ENCODE data around the gene OTUB2. TPM values are rescaled to one million over a fixed set of nuclear protein-coding genes. Genes with fewer than 3 reads are reported as not detected.
A peak's percentile ranks its signal among the peaks of the same experiment; 100 is the strongest.

OTUB2 gene
- total RNA-seq, 1 donor from 2014 or later: 1.7 TPM

DNA sequence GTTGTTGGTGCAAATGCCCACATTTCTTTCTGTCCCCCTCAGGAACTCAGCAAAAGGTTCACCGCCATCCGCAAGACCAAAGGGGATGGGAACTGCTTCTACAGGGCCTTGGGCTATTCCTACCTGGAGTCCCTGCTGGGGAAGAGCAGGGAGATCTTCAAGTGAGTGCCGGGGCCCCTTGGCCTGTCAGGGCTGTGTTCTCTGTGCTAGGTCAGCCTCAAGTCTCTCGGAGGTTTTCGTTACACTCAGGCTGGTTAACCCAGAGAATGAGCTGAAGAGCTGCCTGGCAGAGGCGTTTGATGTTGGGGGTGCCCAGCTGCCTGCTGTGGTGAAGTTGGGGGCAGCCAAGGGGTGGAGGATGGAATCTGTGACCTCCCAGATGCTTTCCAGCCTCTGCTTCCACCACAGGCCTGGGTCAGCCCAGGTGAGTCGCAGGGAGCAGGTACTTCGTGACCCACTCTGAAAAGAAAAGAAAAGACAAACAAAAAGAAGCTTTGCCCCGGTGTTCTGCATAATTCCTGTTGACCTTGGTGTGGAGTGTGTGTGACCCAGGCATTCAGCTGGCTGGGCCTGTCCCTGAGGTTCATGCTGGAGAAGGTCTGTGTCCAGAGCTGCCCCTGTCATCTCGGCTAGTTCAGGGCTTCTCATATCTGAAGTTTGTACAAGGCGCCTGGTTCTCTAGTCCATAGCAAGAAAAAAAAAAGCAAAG is 12.9 kb downstream of the OTUB2 start:
- intact Hi-C loops (cut with DNase I): no loop called here
- Histone ChIP-seq H3K27ac (no peak overlapping the region), H3K4me1 (peaks cover 17% of the 10 kb centered on the region), H3K4me3 (no peak overlapping the region), H3K36me3 (no peaks in the 10 kb centered on the region), H3K9me3 (no peaks in the 10 kb centered on the region), H3K27me3 (no peaks in the 10 kb centered on the region)
- TF ChIP-seq POLR2AphosphoS5 (IDR thresholded peaks at IDR 0.05; ENCODE audit: insufficient read depth in 1 of 2, low read depth in 1 of 2) (no peak), POLR2A (IDR thresholded peaks at IDR 0.05) (no peak)
- TF ChIP-seq, protein P1, sequence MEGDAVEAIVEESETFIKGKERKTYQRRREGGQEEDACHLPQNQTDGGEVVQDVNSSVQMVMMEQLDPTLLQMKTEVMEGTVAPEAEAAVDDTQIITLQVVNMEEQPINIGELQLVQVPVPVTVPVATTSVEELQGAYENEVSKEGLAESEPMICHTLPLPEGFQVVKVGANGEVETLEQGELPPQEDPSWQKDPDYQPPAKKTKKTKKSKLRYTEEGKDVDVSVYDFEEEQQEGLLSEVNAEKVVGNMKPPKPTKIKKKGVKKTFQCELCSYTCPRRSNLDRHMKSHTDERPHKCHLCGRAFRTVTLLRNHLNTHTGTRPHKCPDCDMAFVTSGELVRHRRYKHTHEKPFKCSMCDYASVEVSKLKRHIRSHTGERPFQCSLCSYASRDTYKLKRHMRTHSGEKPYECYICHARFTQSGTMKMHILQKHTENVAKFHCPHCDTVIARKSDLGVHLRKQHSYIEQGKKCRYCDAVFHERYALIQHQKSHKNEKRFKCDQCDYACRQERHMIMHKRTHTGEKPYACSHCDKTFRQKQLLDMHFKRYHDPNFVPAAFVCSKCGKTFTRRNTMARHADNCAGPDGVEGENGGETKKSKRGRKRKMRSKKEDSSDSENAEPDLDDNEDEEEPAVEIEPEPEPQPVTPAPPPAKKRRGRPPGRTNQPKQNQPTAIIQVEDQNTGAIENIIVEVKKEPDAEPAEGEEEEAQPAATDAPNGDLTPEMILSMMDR (IDR thresholded peaks at IDR 0.05): no peak
- no peak for DNase-seq (ENCODE audit: extremely low spot score in 2 of 2)

DNA sequence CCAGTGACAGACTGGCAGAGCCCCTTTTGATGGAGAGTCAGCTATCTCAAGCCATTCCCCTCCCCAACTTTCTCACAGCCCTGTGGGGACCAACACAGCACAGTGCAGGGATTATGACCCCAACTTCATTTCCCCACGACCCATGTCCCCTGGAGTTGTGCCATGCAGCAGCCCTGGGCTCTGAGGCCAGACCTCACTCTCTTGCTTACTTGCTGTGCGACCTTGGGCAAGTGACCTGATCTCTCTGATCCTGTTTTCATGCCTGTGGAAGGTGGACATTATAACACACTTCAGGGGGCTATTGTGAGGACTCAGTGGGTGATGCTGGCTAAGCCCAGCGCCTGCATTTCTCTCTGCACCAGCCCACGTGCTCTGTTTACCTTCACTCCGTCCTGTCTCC is 14.1 kb downstream of the OTUB2 start:
- H3K27ac ChIP-seq: no peak overlapping the region
- DNase-seq (ENCODE audit: extremely low spot score in 2 of 2): no peak
- H3K4me1 ChIP-seq: peaks cover 17% of the 10 kb centered on the region
- intact Hi-C loops (cut with DNase I): no loop called here
- no peaks in the 10 kb centered on the region for H3K9me3 ChIP-seq
- no peak overlapping the region for H3K4me3 ChIP-seq
- TF ChIP-seq POLR2A (IDR thresholded peaks at IDR 0.05): no peak
- TF ChIP-seq, protein P1 (IDR thresholded peaks at IDR 0.05): no peak
- TF ChIP-seq POLR2AphosphoS5 (IDR thresholded peaks at IDR 0.05; ENCODE audit: insufficient read depth in 1 of 2, low read depth in 1 of 2): no peak
- H3K36me3 ChIP-seq: no peaks in the 10 kb centered on the region
- H3K27me3 ChIP-seq: no peaks in the 10 kb centered on the region

DNA sequence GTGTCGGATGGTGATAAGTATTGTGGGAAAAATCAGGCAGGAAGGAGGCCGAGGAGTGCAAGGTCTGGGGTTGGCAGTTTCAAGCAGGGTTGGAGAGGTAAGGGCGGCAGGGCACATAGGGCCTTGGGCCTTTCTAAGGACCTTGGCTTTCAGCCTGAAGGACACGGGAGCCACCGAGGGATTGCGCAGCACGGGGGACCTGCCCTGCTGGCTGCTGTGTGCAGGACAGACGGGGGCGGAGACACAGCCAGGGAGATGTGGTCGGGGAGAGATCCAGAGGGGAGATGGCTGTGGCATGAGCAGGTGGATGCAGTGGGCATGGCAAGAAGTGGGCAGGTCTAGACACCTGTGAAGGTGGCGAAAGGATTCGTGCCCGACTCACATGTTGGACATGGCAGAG is 14.7 kb downstream of the OTUB2 start:
- DNase-seq (ENCODE audit: extremely low spot score in 2 of 2): no peak
- Histone ChIP-seq H3K27me3 (no peaks in the 10 kb centered on the region), H3K4me3 (no peak overlapping the region), H3K36me3 (no peaks in the 10 kb centered on the region), H3K4me1 (peaks cover 17% of the 10 kb centered on the region), H3K27ac (no peak overlapping the region), H3K9me3 (no peaks in the 10 kb centered on the region)
- TF ChIP-seq POLR2A (IDR thresholded peaks at IDR 0.05): no peak
- no peak for TF ChIP-seq POLR2AphosphoS5 (IDR thresholded peaks at IDR 0.05; ENCODE audit: insufficient read depth in 1 of 2, low read depth in 1 of 2)
- intact Hi-C loops (cut with DNase I): no loop called here

DNA sequence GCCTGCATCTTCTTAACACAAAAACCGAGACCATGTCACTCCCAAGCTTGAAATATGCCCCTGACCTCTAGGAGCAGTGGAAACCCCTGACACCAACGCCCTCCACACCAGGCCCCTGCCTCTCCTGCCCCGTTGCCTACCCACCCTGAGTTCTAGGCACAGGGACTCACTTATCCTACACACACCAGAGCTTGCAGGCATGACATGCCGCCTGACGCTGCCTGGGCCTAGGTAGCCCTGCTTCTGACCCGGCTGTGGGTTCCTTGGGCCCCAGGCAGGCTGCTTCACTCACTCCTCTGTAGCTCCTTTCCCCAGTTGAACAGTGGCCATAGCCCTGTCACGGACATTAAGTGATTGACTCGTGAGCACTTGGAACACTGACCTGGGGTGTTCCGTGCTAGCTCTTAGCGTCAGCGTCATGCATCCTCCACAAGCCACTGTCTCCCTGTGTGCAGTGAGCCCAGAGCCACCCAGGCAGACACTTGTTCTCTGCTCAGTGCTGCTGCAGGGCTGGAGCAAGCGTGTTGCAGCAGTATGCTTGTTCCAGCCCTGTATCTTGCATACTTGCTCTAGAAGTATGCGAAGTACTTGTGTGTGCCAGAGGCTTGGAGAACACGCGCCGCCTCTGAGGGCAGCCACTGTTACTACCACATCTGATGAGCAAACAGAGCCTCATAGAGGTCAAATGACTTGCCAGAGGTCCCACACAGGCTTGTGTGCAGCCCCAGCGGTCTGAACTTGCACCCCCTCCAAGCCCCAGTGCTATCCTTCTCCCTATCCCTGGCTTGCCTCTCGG is 15.6 kb downstream of the OTUB2 start:
- DNase-seq (ENCODE audit: extremely low spot score in 2 of 2): no peak
- peaks cover 17% of the 10 kb centered on the region for H3K4me1 ChIP-seq
- no peaks in the 10 kb centered on the region for H3K9me3 ChIP-seq
- intact Hi-C loops (cut with DNase I): no loop called here
- H3K27ac ChIP-seq: peak overlapping the region; percentile 59
- H3K27me3 ChIP-seq: no peaks in the 10 kb centered on the region
- H3K4me3 ChIP-seq: no peak overlapping the region
- peaks cover 0 to 8% of the 10 kb centered on the region in 2 donors for H3K36me3 ChIP-seq
- TF ChIP-seq POLR2AphosphoS5 (IDR thresholded peaks at IDR 0.05; ENCODE audit: insufficient read depth in 1 of 2, low read depth in 1 of 2) (no peak), POLR2A (IDR thresholded peaks at IDR 0.05) (no peak)
- TF ChIP-seq, protein P1 (IDR thresholded peaks at IDR 0.05): no peak

DNA sequence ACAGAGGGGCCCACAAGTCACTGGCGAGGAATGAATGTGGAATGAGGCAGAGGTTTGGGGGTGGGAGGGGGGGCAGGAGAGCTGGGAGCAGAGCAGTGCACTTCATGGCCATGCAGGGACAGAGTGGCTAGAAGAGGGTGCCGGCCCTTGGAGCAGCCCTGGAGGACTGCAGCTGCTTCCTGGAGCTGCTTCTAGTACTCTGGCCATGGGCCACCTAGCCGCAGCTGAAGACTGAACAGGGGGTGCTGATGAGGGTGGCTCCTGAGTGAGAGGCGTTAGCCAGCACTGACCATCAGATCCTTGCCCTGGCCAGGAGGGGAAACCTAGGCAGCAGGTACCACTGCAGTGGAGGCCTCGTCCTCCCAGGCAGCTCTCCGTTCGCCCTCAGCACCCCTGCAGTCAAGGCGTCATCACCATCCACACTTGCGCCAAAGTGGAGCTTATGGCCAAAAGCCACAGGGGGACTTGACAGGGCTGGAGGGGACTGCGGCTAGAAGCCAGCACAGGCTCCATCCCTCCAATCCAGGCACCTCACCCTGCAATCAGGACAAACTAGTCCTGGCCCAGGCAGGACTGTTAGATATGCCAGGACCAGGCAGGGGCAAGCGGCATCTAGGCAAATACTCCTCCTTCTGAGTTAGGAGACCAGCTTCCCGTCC is 16.4 kb downstream of the OTUB2 start:
- Histone ChIP-seq H3K9me3 (no peaks in the 10 kb centered on the region), H3K27me3 (no peaks in the 10 kb centered on the region), H3K4me1 (peaks cover 17% of the 10 kb centered on the region), H3K36me3 (peaks cover 0 to 16% of the 10 kb centered on the region in 2 donors), H3K4me3 (no peak overlapping the region), H3K27ac (peak overlapping the region; percentile 59)
- no peak for DNase-seq (ENCODE audit: extremely low spot score in 2 of 2)
- intact Hi-C loops (cut with DNase I): no loop called here
- TF ChIP-seq POLR2AphosphoS5 (IDR thresholded peaks at IDR 0.05; ENCODE audit: insufficient read depth in 1 of 2, low read depth in 1 of 2): no peak
- TF ChIP-seq, protein P1 (IDR thresholded peaks at IDR 0.05): no peak

Data from vagina (tissue), 2 donors.